Measurements from ENCODE around the gene FYB1.

The FYB1 gene

DNA sequence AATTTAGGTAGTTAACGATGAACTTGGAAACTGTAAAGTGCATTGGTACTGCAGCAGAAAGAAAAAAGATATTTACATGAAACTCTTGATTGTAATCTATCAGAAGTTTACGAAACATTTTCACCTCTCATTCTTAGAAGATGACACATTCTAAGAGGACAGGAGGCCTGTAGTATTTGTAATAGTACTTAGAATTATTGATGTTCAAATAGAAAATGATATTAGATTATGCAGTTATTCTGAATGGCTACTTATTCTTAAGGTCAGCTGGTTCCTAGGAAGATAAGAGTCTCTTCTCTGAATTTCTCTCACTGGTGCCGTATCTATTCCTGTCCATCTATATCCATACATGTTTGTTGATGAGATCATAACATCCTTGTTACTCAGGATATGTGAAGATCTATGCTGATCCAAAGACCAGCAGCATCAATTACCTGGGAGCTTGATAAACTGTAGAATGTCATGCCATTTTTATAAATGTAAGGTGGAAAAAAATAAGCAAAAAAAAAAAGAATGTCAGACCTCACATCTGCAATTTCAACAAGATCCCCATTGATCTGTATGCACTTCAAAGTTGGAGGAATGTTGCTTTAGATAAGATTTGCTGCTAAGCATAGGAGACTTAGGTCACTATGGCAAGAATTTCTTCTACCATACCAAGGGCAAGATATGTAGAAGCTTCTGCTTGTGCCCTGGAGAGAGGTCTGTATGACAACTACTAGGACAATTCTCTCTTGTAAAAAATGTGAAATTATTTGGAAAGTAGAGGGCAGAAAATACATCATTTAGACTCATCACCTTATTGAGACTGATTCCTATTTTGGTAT is 102.8 kb downstream of the FYB1 start:
- intact Hi-C loops (cut with micrococcal nuclease) = no loop called here
- H3K36me3 Mint-ChIP-seq (ENCODE audit: low read depth) = peaks cover 78% of the 10 kb centered on the region
- no peak overlapping the region for H3K27ac Mint-ChIP-seq
- H3K4me3 Mint-ChIP-seq = no peak overlapping the region
- H3K4me1 Mint-ChIP-seq (ENCODE audit: low read depth) = no peaks in the 10 kb centered on the region
- H3K27me3 Mint-ChIP-seq = no peaks in the 10 kb centered on the region
- H3K9me3 Mint-ChIP-seq = no peaks in the 10 kb centered on the region

GRCh38 chr5:39115644-39116343 is 103.6 kb downstream of the FYB1 start:
- no peaks in the 10 kb centered on the region for H3K27me3 Mint-ChIP-seq
- no peaks in the 10 kb centered on the region for H3K9me3 Mint-ChIP-seq
- H3K4me1 Mint-ChIP-seq (ENCODE audit: low read depth) = no peaks in the 10 kb centered on the region
- intact Hi-C loops (cut with micrococcal nuclease) = no loop called here
- no peak overlapping the region for H3K4me3 Mint-ChIP-seq
- H3K36me3 Mint-ChIP-seq (ENCODE audit: low read depth) = peaks cover 77% of the 10 kb centered on the region
- H3K27ac Mint-ChIP-seq = no peak overlapping the region

DNA sequence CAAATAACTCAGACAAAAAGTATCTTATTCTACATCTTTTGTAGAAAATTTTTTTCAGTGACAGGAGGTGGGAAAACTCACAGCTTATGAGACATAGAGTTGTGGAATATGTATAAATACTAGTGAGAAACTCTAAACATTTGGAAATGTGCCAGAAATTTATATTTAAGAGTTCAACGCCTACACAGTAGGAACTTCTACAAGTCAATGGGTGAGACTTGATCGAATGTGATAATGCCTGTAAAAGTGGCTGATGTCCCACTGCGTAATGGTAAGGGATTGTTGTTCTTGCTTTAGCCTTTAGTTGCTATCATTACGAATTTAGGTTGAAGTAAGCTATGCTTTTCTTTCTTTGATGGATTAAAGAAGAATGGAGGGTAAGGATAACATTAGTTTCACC is 105.2 kb downstream of the FYB1 start:
- intact Hi-C loops (cut with micrococcal nuclease) = no loop called here
- no peaks in the 10 kb centered on the region for H3K9me3 Mint-ChIP-seq
- no peaks in the 10 kb centered on the region for H3K4me1 Mint-ChIP-seq (ENCODE audit: low read depth)
- no peaks in the 10 kb centered on the region for H3K27me3 Mint-ChIP-seq
- no peak overlapping the region for H3K27ac Mint-ChIP-seq
- H3K4me3 Mint-ChIP-seq = no peak overlapping the region
- H3K36me3 Mint-ChIP-seq (ENCODE audit: low read depth) = peaks cover 78% of the 10 kb centered on the region

DNA sequence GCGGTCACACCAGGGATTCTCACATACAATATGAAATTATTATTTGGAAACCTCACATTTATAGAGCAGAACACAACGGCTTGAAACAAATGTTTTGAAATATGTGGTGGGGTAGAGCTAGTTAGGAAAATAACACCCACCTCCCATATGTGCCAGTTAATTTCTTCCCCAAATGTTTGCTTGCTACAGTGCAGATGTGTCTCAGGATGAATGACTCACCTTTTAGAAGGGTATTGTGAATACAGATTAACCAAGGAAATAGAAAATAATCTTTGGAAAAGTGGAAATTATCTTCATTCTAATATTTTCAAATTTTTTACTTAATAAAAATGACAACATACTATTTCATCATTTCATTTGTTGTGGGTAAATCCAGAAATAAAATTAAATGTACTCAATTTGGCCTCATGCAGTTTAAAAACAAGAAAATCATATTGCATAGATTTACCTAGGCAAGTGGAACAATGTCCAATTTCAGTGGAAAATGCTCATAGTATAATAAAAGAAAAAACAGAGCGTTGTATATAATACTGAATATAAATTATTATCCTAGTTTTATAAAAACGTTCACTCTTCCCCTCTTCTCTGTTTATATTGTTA is 105.9 kb downstream of the FYB1 start:
- H3K27me3 Mint-ChIP-seq = no peaks in the 10 kb centered on the region
- no peak overlapping the region for H3K4me3 Mint-ChIP-seq
- no peaks in the 10 kb centered on the region for H3K9me3 Mint-ChIP-seq
- intact Hi-C loops (cut with micrococcal nuclease) = no loop called here
- H3K27ac Mint-ChIP-seq = no peak overlapping the region
- peaks cover 76% of the 10 kb centered on the region for H3K36me3 Mint-ChIP-seq (ENCODE audit: low read depth)
- no peaks in the 10 kb centered on the region for H3K4me1 Mint-ChIP-seq (ENCODE audit: low read depth)

- H3K9me3 Mint-ChIP-seq = no peaks in the 10 kb centered on the region
- H3K27ac Mint-ChIP-seq = no peak overlapping the region
- intact Hi-C loops (cut with micrococcal nuclease) = no loop called here
- H3K27me3 Mint-ChIP-seq = no peaks in the 10 kb centered on the region
- no peak overlapping the region for H3K4me3 Mint-ChIP-seq
- H3K4me1 Mint-ChIP-seq (ENCODE audit: low read depth) = no peaks in the 10 kb centered on the region
- peaks cover 58% of the 10 kb centered on the region for H3K36me3 Mint-ChIP-seq (ENCODE audit: low read depth)
Observed at GRCh38 chr5:39109606-39110005, 109.8 kb downstream of the FYB1 start.

- intact Hi-C loops (cut with micrococcal nuclease) = no loop called here
- Mint-ChIP-seq H3K27ac (no peak overlapping the region), H3K9me3 (no peaks in the 10 kb centered on the region), H3K36me3 (ENCODE audit: low read depth) (peaks cover 58% of the 10 kb centered on the region), H3K4me3 (no peak overlapping the region), H3K4me1 (ENCODE audit: low read depth) (no peaks in the 10 kb centered on the region), H3K27me3 (no peaks in the 10 kb centered on the region)
Observed at GRCh38 chr5:39108987-39109386, 110.4 kb downstream of the FYB1 start.

- intact Hi-C loops (cut with micrococcal nuclease) = no loop called here
- H3K27ac Mint-ChIP-seq = no peak overlapping the region
- no peaks in the 10 kb centered on the region for H3K9me3 Mint-ChIP-seq
- H3K4me1 Mint-ChIP-seq (ENCODE audit: low read depth) = peaks cover 5% of the 10 kb centered on the region
- no peaks in the 10 kb centered on the region for H3K27me3 Mint-ChIP-seq
- peaks cover 57% of the 10 kb centered on the region for H3K36me3 Mint-ChIP-seq (ENCODE audit: low read depth)
- no peak overlapping the region for H3K4me3 Mint-ChIP-seq
Observed at GRCh38 chr5:39107350-39107749, 112.0 kb downstream of the FYB1 start.

DNA sequence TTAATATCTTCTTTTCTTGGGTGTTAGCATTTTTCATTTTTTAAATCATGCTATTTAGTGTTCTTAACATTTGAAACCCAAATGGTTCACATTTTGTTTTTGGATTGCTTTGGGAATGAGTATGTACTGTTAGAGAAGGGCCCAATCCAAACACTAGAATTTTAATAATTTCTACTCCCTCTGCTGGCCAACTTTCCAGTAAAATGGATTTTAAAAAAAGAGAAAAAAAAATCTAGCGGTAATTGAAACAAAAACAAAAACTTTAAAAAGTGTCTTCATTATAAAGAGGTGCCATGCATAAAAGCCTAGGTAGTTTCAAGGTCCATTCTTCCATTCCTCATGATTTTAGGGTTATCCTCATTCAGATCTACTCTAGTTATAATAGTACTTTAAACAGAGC is 113.0 kb downstream of the FYB1 start:
- Mint-ChIP-seq H3K4me3 (no peak overlapping the region), H3K36me3 (ENCODE audit: low read depth) (peaks cover 57% of the 10 kb centered on the region), H3K9me3 (no peaks in the 10 kb centered on the region), H3K27ac (no peak overlapping the region), H3K4me1 (ENCODE audit: low read depth) (peaks cover 9% of the 10 kb centered on the region), H3K27me3 (no peaks in the 10 kb centered on the region)
- intact Hi-C loops (cut with micrococcal nuclease) = no loop called here

GRCh38 chr5:39104221-39104620 is 115.1 kb downstream of the FYB1 start:
- Mint-ChIP-seq H3K4me1 (ENCODE audit: low read depth) (peaks cover 13% of the 10 kb centered on the region), H3K4me3 (no peak overlapping the region), H3K36me3 (ENCODE audit: low read depth) (peaks cover 43% of the 10 kb centered on the region), H3K27me3 (no peaks in the 10 kb centered on the region), H3K9me3 (no peaks in the 10 kb centered on the region), H3K27ac (no peak overlapping the region)
- intact Hi-C loops (cut with micrococcal nuclease) = no loop called here

DNA sequence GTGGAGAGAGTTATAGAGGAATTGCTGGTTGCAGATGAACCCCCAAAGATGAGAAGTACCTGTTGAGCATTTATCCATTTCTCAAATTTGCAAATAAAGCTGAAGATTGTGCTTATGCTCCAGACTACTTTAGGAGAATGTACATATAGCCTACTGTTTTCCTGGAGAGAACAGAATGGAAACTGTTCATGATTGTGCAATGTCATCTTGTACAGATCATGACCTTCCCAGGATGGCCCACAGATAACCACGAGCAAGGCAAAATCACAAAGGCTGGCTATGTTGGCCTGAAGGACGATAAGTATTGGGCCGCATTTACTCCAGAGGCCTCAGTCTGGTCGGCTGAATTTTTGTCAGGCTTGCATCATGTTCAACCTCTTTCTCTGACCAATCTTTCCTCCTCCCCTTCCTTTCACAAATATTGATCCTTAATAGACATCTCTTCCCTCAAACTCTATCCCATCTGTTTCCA is 116.6 kb downstream of the FYB1 start:
- intact Hi-C loops (cut with micrococcal nuclease) = no loop called here
- Mint-ChIP-seq H3K36me3 (ENCODE audit: low read depth) (peaks cover 40% of the 10 kb centered on the region), H3K9me3 (no peaks in the 10 kb centered on the region), H3K4me3 (no peak overlapping the region), H3K27me3 (no peaks in the 10 kb centered on the region), H3K4me1 (ENCODE audit: low read depth) (peaks cover 13% of the 10 kb centered on the region), H3K27ac (no peak overlapping the region)

GRCh38 chr5:39100851-39101396 is 118.4 kb downstream of the FYB1 start:
- H3K27ac Mint-ChIP-seq = no peak overlapping the region
- H3K4me3 Mint-ChIP-seq = no peak overlapping the region
- H3K4me1 Mint-ChIP-seq (ENCODE audit: low read depth) = peaks cover 13% of the 10 kb centered on the region
- no peaks in the 10 kb centered on the region for H3K9me3 Mint-ChIP-seq
- intact Hi-C loops (cut with micrococcal nuclease) = no loop called here
- no peaks in the 10 kb centered on the region for H3K27me3 Mint-ChIP-seq
- H3K36me3 Mint-ChIP-seq (ENCODE audit: low read depth) = peaks cover 34% of the 10 kb centered on the region

DNA sequence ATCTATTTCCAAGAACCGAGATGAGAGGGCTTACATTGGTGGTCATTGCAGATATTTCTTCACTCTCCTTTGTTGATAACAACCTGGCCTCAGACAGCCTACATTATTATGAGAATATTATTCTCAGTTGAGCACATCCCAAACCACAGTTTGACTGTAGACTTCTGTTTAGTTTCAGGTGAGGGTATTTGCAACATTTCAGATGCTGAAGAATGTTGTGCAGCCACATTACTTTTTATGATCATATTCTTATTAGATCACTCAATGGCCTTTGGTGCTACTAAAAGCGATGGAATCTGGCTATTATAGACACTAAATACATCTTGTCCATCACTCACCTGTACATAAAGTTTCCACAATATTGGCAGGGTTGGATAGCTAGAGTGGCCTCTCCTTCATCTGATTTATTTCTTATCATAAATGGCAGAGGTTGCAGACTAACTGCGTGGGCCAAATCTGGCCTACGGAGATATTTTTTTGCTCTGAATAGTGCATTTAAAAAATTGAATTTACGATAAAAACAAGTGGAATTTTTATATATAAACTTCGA is 119.0 kb downstream of the FYB1 start:
- H3K27me3 Mint-ChIP-seq = peaks cover 1% of the 10 kb centered on the region
- H3K4me1 Mint-ChIP-seq (ENCODE audit: low read depth) = peaks cover 13% of the 10 kb centered on the region
- no peaks in the 10 kb centered on the region for H3K9me3 Mint-ChIP-seq
- intact Hi-C loops (cut with micrococcal nuclease) = no loop called here
- no peak overlapping the region for H3K4me3 Mint-ChIP-seq
- no peak overlapping the region for H3K27ac Mint-ChIP-seq
- peaks cover 29% of the 10 kb centered on the region for H3K36me3 Mint-ChIP-seq (ENCODE audit: low read depth)

GRCh38 chr5:39099831-39100230 is 119.5 kb downstream of the FYB1 start:
- peaks cover 13% of the 10 kb centered on the region for H3K4me1 Mint-ChIP-seq (ENCODE audit: low read depth)
- H3K27me3 Mint-ChIP-seq = peaks cover 1% of the 10 kb centered on the region
- no peak overlapping the region for H3K27ac Mint-ChIP-seq
- H3K9me3 Mint-ChIP-seq = no peaks in the 10 kb centered on the region
- H3K36me3 Mint-ChIP-seq (ENCODE audit: low read depth) = peaks cover 23% of the 10 kb centered on the region
- intact Hi-C loops (cut with micrococcal nuclease) = no loop called here
- H3K4me3 Mint-ChIP-seq = no peak overlapping the region

DNA sequence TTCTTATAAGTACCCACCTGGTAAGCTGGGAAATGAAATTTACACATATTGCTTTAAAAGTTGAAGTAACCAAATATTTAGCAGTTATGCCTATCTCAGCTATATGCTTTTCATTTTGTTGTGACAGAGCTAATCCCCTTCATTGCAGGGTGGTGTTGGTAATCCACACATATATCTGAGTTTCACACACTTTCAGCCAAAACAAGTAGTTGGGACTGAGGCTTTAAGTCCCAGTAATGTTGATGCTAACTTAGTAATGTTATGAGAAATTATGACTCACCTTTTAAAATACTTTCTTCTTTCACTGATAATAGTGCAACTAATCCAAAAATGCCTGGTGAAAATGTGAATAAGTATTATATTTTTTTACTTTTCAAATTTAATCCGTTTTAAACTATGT is 126.0 kb downstream of the FYB1 start:
- no peak overlapping the region for H3K27ac Mint-ChIP-seq
- H3K4me3 Mint-ChIP-seq = no peak overlapping the region
- no peaks in the 10 kb centered on the region for H3K36me3 Mint-ChIP-seq (ENCODE audit: low read depth)
- H3K27me3 Mint-ChIP-seq = peaks cover 6% of the 10 kb centered on the region
- peaks cover 9% of the 10 kb centered on the region for H3K4me1 Mint-ChIP-seq (ENCODE audit: low read depth)
- intact Hi-C loops (cut with micrococcal nuclease) = no loop called here
- no peaks in the 10 kb centered on the region for H3K9me3 Mint-ChIP-seq

All from dendritic cell treated with granulocyte-macrophage colony-stimulating factor and Interleukin-4, amounts not matched to agents 40 ng/mL and 50 ng/mL, for 4 days (primary cell).